CD4-positive, alpha-beta T cell treated with Interleukin-15 for 1 hour (primary cell): Measurements from ENCODE around the gene NCOR1.
"Not testable (repeated sequence)": the region's sequence is repeated elsewhere in the genome, so short reads cannot be mapped to it uniquely, and the experiment has no call there.

Source experiments
- DNase-seq: peaks from one replicate; pipeline ENCODE4 v3.0.0-alpha.2; 2020

The NCOR1 gene

GRCh38 chr17:16145319-16145890, 69.9 kb downstream of the NCOR1 start:
- not testable (repeated sequence) for DNase-seq

- DNase-seq = no peak
Observed at GRCh38 chr17:16141685-16142084, 73.6 kb downstream of the NCOR1 start.

GRCh38 chr17:16140854-16141253, 74.5 kb downstream of the NCOR1 start:
- DNase-seq = no peak

- no peak for DNase-seq
Observed at GRCh38 chr17:16135461-16135860, 79.9 kb downstream of the NCOR1 start.

GRCh38 chr17:16131593-16131992, 83.7 kb downstream of the NCOR1 start:
- DNase-seq = no peak

- DNase-seq = no peak
Observed at GRCh38 chr17:16129441-16130205, 85.7 kb downstream of the NCOR1 start.

- DNase-seq = no peak
Observed at GRCh38 chr17:16123531-16123930, 91.8 kb downstream of the NCOR1 start.

- no peak for DNase-seq
Observed at GRCh38 chr17:16122697-16123434, 92.5 kb downstream of the NCOR1 start.

- DNase-seq = no peak
Observed at GRCh38 chr17:16121915-16122314, 93.4 kb downstream of the NCOR1 start.

GRCh38 chr17:16120937-16121336, 94.4 kb downstream of the NCOR1 start:
- no peak for DNase-seq

- no peak for DNase-seq
Observed at GRCh38 chr17:16117149-16117548, 98.2 kb downstream of the NCOR1 start.

GRCh38 chr17:16115077-16115698, 100.1 kb downstream of the NCOR1 start:
- DNase-seq = not testable (repeated sequence)

GRCh38 chr17:16108871-16109270, 106.5 kb downstream of the NCOR1 start:
- DNase-seq = no peak

GRCh38 chr17:16108386-16108785, 106.9 kb downstream of the NCOR1 start:
- no peak for DNase-seq

- no peak for DNase-seq
Observed at GRCh38 chr17:16107165-16107770, 108.1 kb downstream of the NCOR1 start.

GRCh38 chr17:16106161-16106891, 109.0 kb downstream of the NCOR1 start:
- DNase-seq = no peak

GRCh38 chr17:16104189-16104588, 111.1 kb downstream of the NCOR1 start:
- no peak for DNase-seq

GRCh38 chr17:16101440-16101839, 113.9 kb downstream of the NCOR1 start:
- no peak for DNase-seq

GRCh38 chr17:16100737-16101400, 114.5 kb downstream of the NCOR1 start:
- DNase-seq = no peak

GRCh38 chr17:16091773-16092172, 123.6 kb downstream of the NCOR1 start:
- DNase-seq = no peak

- no peak for DNase-seq
Observed at GRCh38 chr17:16086957-16087356, 128.4 kb downstream of the NCOR1 start.
